Measurements from ENCODE around the gene MB. TPM values are rescaled to one million over a fixed set of nuclear protein-coding genes. Genes with fewer than 3 reads are reported as not detected.

Gene MB
- total RNA-seq, 2 donors from 2014 or later: 9.9 to 71.8 TPM

- TF ChIP-seq POLR2A (IDR thresholded peaks at IDR 0.05) (no peak), POLR2AphosphoS5 (IDR thresholded peaks at IDR 0.05) (peak; percentile 42), CTCF (IDR thresholded peaks at IDR 0.05) (peak; percentile 85 to 94 (median 94))
- intact Hi-C loops (cut with DNase I): loop anchor here (1.0 to 5.0 kb wide), 2 partner anchors 152 to 231 kb away; no protein-coding TSS in a partner anchor
- Histone ChIP-seq H3K4me3 (no peak overlapping the region), H3K27me3 (replicated peaks; ENCODE audit: insufficient read depth) (no peaks in the 10 kb centered on the region), H3K36me3 (no peaks in the 10 kb centered on the region), H3K9me3 (no peaks in the 10 kb centered on the region), H3K4me1 (replicated peaks) (peaks cover 7% of the 10 kb centered on the region), H3K27ac (no peak overlapping the region)
- DNase-seq (ENCODE audit: low spot score): peak; percentile 58
- 34% methylated on average over 11 of the region's 13 CpGs for WGBS
Measured at GRCh38 chr22:35582861-35583670, 34.1 kb downstream of the MB start.

DNA sequence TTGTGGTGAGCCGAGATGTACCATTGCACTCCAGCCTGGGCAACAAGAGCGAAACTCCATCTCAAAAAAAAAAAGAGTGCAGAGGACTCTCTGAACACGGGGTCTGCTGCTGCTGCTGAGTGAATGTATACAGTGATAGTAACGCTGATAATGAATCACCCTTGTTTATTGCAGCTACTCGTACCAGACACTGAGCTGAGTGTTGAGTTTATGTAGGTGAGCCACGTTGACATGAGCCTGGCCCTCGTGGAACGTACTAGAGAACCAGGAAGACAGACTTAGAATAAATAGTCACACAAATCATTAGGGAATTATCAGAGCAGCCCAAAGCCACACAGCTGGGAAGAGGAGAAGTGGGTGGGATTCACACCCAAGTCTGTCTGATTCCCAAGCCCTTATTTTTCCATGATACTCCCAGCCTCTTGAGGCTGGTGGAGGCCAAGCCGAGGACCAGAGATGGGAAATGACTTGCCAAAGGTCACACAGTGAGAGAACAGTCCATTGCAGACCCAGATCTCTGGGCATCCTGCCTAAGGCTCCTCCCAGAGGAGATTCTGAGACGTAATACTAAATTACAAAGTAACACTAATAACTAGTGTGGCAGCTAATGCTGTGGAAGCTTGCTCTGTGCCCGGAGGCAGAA lies 34.8 kb downstream of the MB start:
- no peak for DNase-seq (ENCODE audit: low spot score)
- no peaks in the 10 kb centered on the region for H3K4me1 ChIP-seq (replicated peaks)
- no peak overlapping the region for H3K4me3 ChIP-seq
- intact Hi-C loops (cut with DNase I): loop anchor here (5.0 kb wide), 1 partner anchor 230 kb away; no protein-coding TSS in a partner anchor
- TF ChIP-seq CTCF (IDR thresholded peaks at IDR 0.05) (no peak), POLR2AphosphoS5 (IDR thresholded peaks at IDR 0.05) (no peak), POLR2A (IDR thresholded peaks at IDR 0.05) (no peak)
- H3K27me3 ChIP-seq (replicated peaks; ENCODE audit: insufficient read depth): no peaks in the 10 kb centered on the region
- WGBS: 66% methylated on average over 11 of the region's 11 CpGs
- H3K27ac ChIP-seq: no peak overlapping the region
- H3K36me3 ChIP-seq: no peaks in the 10 kb centered on the region
- no peaks in the 10 kb centered on the region for H3K9me3 ChIP-seq

DNA sequence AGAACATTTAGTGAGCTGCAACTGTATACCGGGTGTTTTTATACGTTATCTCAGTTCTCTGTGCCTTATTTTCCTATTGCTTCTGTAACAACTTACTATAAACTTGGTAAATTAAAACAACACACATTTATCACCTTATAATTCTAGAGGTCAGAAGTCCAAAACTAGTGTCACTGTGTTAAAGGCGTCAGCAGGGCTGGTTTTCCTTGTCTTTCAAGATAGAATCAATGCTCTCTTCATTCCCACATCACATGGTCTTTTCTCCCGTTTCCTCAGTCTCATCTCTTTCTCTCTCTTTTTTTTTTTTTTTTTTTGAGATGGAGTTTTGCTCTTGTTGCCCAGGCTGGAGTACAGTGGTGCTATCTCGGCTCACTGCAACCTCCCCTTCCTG lies 36.1 kb downstream of the MB start:
- H3K36me3 ChIP-seq: no peaks in the 10 kb centered on the region
- no peaks in the 10 kb centered on the region for H3K4me1 ChIP-seq (replicated peaks)
- TF ChIP-seq CTCF (IDR thresholded peaks at IDR 0.05): no peak
- TF ChIP-seq POLR2AphosphoS5 (IDR thresholded peaks at IDR 0.05): no peak
- no peak for TF ChIP-seq POLR2A (IDR thresholded peaks at IDR 0.05)
- intact Hi-C loops (cut with DNase I): loop anchor here (5.0 kb wide), 1 partner anchor 229 kb away; no protein-coding TSS in a partner anchor
- H3K9me3 ChIP-seq: no peaks in the 10 kb centered on the region
- DNase-seq (ENCODE audit: low spot score): no peak
- H3K27ac ChIP-seq: no peak overlapping the region
- no peak overlapping the region for H3K4me3 ChIP-seq
- no peaks in the 10 kb centered on the region for H3K27me3 ChIP-seq (replicated peaks; ENCODE audit: insufficient read depth)
- WGBS: 85% methylated on average over 5 of the region's 5 CpGs

DNA sequence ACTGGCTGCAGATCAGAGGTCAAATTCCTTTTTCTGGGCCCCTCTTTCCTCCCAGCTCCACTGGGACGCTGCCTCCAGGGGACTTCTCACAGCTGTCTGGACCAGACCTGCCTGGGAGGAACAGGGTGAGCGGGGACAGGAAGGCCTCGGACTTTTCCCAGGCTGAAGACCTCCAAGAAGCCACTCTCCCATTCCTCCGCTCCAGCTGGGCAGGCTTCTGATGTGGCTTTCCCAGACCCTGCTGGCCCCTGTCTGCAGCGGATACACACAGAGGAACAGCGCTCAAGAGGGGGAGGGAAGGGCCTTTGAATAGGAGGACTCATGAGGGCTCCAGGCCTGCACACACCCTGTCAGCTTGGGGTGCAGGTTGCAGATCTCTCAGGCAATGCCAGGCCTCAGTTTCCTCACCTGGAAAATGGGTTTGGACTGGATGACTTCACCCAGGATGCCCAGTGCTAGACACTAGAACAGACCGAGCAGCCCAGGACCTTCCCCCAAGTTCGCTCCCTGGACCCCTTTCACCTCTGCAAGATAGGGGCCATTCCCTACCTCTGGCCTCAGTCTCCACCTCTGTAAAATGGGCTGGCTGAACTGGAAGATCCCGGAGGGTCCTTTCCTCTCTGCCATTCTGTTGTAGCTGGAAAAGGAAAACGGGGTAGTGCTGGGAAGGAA lies 36.6 kb downstream of the MB start:
- intact Hi-C loops (cut with DNase I): loop anchor here (5.0 kb wide), 1 partner anchor 228 kb away; no protein-coding TSS in a partner anchor
- TF ChIP-seq POLR2AphosphoS5 (IDR thresholded peaks at IDR 0.05) (no peak), POLR2A (IDR thresholded peaks at IDR 0.05) (no peak)
- Histone ChIP-seq H3K27me3 (replicated peaks; ENCODE audit: insufficient read depth) (no peaks in the 10 kb centered on the region), H3K27ac (no peak overlapping the region), H3K4me3 (no peak overlapping the region), H3K9me3 (no peaks in the 10 kb centered on the region), H3K4me1 (replicated peaks) (no peaks in the 10 kb centered on the region), H3K36me3 (no peaks in the 10 kb centered on the region)
- WGBS: 89% methylated on average over 10 of the region's 10 CpGs
- no peak for DNase-seq (ENCODE audit: low spot score)

All from prostate gland (tissue), 2 donors.